HG02759 (cell line): ENCODE results near the gene NR2F1-AS1.
A peak's percentile ranks its signal among the peaks of the same experiment; 100 is the strongest.

Source experiments
- ATAC-seq: cut with Tn5 transposase; IDR thresholded peaks from one replicate; pipeline ENCODE4 v1.9.1; 2021; ENCODE audit warnings: mild to moderate bottlenecking, moderate library complexity; ENCODE audit not compliant: unreplicated experiment

The NR2F1-AS1 gene

DNA sequence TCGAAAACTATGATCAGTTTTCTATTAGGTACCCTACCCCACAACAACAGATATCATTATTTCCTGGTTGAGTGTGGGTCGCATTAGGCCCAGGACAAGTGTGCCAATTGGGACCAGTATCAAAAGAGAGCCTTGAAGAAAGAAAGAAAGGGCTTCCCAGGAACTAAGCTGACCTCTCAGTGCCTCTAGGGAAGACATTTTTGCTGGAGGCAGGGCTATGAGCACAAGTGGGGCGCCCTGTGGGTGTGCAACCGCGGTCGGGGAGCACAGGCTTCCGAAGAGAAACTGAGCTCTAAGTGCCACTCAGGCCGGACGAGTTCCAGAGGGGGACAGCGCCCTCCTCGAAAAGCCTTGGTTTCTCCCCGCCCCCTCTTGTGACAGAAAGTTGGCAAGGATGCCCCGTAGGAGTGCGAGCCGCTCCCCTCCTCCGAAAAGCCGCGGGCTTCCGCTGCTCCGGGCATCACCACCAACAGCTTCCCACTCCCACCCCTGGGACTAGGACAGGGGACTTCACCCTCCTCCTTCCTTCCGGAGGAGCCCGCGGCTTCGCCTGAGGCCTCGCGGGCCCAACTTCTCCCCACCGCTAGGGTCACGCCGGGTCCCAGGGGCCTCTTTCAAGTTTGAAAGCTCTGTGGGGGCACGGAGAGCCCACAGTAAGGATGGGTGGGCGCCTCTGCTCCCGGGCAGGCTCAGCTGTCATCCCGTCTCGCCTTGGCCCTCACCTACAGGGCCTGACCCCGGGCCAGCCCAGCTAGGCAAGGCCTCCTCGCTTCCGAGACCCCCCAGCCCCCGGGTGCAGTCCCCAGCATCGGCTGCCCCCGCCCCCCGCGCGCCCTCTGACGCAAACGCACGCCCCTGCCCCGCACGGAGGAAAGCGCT lies 2.0 kb downstream of the NR2F1-AS1 start:
- ATAC-seq, result no peak

DNA sequence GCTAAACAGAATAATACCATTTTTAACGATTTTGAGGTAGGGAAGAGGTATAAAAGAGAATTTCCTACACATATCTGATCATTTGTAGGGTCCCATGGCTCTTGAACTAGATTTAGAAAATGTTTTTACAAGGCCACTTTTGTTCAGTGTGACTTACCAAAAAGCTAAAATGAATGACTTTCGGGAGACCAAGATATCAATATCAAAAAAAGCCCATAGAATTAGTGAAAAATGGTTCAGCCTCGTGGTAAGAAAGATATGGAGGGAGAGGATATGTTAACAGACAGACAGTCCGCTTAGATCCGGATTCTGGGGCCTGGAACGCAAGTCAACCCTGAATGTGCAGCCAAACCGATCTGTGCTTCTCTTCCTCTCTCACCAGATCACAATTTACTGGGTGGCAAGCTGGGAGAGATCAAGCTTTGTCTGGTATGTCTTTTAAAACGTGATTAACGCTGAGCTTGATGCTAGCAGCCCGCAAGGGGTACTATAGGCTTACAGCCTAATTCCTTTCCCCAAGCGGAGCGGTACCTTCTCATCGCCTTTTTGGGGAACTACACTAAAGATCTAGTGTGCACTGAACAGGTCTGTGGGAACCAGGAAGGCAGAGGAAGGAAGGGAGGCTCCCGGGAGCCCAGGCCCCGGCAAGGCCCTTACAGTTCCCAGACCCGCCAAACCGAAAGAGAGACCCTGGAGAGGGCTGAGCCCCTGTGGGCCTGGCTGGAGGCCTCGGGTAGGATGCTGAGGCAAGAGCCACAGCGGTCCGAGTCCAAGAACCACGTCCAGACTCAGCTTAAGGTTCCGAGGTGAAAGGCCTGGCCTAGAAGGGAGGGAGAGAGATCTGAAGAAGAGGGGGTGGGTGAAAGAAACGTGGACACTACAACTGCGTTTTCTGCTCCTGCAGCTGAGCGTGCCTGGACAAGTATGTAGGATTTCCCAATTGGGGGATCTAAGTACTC lies 2.9 kb downstream of the NR2F1-AS1 start:
- ATAC-seq, result no peak

DNA sequence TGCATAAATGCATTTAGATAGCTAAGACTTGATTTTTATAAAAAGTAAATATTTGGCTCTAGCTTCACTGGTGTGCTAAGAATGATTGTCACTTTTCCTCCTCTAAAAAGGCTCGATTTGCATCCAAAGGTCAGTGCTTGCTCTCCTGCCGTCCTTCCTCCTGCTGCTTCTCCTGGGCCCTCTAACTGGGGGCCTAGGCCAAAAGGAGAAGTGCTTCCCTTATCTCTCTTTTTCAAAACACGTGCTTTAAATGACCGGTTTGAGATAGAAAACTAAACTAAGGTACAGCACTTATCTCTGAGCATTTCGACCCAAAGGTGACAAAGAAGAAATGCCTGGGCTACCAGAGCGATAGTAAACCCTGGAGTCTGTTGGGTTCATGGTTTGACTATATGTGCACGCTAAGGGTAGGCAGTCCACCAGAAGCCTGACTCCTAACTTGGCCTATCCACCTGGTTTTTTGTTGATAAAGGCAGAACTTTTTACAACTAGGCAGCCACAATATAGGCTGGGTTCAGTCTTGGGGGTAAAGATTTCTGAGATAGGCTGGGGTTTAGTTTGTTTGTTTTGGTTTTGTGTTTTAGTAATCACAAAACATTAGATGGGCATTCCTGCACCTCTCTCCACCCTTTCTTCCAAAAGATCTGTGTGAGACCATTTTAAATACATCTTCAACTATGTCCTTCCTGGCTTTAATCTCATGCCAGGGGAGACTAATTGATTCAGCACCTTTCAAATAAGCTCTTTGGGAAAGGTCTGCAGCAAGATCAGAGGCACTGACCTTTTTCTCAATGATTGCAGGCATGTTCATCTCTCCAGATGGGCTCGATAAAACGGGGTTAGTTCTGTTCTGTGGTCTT lies 3.8 kb downstream of the NR2F1-AS1 start:
- no peak for ATAC-seq

DNA sequence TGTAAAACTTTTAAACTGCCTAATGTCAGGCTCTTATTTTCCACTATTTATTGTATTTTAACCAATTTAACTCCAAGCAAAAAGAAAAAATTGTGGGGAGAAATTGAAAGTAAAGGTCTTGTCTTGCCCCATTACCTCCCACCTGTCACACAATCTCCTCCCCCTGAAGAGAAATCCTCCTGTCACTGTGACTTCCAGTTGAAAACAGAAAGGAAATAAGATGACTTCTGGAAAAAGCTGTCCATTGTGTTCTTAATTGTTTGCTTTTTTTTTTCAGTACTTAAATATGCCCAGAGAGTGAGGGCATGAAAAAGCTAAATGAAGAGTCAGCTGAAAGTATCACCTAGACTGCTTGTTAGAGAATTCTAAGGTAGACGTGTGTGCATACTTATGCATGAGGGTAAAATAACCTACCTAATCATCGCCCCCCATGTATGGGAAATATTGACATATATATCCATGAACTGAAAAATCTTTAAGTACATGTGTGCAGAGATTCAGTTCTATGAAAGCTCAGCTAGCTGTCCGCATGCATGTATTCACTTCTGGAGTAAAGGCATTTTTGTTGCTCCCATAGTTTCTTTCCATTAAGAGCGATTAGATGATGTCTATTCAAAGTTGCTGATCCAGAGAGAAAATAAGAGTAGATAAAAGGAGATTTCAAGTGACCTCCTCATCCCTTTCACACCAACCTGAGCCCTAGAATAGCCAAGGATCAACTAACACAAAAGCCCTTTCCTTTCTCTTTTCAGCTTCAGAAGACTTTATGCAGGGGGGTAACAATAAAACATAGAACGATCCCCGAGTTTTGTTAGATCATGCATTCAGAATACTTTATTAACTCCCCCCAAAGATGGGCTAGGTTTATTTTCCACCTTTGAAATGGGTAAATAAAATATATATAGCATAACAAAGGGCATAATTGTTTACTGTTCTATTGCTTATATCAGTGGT lies 5.3 kb downstream of the NR2F1-AS1 start:
- no peak for ATAC-seq

DNA sequence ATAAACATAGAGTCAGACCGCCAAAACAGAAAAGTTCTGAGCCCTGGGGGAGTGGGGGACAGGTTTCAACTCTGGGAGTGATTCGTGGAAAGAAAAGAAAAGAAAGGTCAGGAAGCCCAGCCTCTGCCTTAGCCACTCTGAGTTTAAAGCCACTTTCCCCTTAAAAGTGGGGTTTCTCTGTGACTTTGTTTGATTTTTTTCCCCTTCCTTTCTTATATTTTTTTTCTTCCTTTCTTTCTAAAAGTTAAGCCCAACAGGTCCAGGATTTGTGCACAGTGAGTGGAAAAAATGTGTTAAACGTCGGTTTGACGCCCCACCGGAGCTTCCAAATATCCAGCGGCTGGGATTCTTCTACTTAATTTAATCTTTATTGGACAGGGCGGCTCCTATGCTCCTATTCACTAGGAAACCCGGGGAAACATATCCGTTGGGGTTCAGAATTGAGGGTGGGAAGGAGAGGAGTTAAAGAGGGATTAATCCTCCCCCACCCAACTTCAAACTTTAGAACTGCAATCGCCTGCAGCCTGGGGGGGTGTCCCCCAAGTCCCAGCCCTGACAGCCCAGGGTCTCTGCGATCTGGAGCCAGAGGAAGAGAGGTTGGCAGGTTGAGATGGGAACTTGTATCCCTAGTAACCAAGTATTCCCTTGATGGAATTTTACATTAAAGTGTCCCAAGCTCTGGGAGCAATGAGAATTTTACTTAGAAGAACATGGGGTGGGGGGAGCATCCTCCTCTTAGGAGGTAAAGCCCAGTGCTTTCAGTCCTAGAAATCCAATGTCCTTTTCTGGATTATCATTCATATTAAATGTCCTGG lies 6.3 kb downstream of the NR2F1-AS1 start:
- no peak for ATAC-seq

DNA sequence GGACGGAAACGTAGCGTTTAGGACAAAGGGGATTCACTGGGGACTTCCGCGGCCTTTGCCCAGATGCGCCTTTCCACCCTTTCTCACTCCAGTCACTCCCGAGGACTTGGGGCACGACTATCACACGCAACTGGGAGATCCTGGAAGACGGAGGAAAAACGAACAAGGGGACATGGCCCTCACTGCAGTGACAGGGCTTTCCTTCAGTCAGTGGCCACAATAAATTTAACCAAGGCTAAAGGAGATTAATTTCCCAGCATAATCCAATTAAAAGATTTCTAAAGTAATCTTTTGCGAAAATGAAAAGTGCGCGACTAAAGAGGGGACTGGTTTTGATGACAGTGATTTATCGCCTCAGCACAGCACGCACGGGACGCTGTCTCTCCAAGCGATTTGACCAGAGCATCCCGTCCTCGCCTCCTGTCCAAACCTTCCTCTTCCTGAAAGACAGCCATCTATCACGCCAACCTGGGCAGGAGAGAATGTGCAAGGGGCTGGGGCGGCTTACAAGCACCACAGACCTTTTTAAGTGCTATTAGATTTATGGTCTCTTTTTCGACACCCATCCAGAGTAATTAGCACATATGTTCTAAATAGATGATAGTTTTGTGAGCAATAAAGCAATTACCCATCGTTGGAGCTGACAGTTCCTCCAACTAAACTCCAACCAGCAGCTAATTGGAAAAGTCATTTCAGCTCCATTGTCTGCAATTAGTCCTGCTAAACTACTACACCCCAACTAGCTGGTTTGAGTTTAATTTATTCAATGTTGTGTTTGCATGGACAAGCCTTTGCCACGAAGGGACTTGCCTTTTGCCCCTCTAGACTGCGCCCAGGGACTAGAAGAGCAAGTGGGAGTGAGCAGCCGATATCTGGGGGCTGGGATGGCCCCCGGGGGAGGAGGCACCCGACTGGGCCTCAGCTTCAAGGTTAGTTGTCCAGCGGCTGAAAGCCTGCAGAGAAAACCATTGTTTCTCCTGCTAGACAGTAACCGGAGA lies 7.4 kb downstream of the NR2F1-AS1 start:
- ATAC-seq, result no peak

DNA sequence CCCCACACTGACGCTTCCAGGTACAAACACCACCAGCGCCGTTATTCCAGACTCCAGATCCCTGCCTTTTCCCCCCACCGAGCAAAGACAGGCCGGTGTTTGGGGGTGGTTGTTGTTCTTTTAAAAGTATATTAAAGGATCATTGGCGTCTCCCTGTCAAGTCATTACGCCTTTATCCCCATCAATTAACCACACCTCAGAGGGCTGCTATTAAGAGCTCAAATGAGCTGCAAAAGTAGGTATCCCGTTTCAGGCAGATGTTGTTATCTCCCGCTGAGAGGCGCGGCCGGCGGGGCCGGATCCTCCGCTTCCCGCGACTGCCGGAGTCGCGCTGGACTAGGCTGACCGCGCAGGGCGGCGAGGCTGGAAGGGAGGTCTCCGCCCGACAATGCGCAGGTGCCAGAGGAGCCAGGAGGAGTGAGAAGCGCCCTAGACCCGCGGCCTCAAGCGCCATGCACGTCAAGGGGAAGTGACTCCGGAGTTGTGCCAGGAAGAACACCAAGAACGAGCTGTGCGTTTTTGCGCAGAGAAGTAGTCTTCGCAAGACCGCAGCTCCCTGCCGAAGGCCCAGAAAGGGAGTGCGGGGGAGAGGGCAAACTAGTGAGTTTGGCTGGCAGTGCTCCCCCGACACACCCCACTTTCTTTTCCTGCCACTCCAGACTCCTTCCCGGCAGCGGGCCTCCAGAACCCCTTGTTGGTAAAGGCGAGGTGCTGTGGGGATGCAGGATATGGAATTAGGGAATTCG lies 8.2 kb downstream of the NR2F1-AS1 start:
- ATAC-seq, result no peak

DNA sequence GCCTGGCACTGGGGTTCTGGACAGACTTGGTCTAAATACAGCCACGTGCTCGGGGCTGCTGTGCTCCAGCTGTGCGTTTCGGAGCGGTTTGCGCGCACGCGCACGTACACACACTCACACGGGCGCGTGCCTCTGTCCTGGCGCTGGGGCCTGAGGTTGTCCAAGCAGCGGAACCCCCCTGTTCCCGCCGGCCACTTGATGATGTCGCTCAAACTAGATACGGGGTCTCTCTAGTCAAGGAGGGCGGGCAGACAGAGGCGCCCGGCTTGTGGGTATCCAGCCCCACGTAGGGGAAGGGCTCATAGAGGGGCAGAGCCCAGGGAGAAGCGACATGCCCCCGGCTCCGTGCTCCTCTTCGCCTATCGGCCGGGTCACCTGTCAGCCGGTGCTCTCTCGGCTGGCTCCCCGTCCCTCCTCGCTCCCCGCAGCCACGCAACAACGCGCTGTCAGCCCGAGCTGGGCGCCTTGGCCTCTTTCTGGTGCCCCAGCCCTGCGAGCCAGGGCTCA lies 8.9 kb downstream of the NR2F1-AS1 start:
- ATAC-seq, result no peak

DNA sequence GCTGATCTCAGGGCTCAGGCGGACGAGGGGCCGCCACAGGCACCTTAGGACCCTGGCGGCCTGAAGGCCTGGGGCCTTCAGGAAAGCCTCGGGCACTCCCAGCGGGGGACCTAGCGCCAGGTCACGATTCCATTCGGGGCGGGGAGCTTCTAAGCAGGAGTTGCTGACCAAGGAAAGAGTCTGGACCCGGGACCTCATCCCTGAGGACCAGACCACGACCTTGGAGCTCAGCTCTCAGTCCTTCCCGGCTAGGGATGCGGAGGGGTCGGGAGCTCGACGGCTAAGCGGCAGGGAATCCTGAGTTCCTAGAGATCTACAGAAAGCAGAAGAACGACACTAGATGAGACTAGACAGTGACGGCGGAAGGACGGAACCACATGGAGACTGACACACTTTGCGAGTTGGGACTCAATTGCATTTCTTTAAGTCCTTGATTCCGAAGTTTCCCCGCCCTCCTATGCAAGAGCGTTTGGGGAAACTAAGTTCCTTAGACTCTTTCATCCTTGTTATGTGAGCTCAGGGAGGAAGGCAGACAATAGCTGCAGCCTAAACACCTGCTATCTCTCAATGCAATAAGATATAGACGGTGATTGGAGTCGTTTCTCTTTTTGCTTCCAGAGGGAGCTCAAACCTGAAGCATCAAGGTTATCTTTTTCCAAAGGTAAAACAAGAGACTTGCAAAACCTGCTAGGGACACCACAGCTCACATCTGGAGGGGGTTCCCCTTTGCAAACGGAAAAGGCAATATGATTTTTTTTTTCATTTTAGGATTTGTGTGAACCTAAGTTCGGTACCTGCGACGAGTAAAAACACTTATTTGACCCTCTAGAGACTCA lies 9.7 kb downstream of the NR2F1-AS1 start:
- ATAC-seq, result no peak

DNA sequence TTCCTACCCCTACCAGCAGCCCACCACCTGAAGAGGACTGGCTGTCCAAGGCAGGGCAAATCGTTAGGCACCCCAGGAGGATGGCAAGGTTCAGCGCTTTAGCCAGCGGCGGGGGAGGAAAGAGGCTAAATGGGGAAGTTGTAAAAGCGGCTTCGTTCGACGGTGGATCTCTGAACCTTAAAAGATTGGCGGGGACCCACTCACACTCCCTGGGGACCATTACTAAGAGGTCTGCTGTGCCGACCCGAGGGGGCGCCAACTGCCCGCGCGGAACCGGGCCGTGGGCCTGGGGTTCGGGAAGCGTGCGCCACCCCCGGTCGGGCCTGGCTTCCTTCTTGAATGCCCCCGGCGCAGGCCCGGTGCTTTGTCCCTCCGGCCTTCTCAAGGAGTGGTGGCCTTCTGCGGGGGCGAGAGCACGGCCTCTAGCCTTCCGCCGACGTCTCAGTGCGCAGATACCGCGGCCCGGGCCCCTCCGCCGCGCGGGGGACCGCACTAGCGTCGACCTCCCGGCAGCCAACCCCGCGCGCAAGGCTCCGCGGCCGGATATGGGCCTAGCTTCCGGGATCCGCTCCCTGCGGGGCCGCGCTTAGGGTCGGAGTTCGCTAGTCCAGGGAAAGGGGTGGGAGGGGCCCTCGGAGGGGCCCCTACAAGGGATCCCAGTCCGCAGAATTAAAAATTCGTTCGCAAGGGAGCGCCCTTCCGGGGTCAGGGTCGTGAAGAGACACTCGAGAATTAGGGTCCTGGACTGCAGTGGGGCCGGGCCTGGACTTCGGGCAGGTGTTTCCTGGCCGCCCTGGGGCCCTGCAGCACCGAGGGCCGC lies 10.5 kb downstream of the NR2F1-AS1 start:
- ATAC-seq, result peak; percentile 66

DNA sequence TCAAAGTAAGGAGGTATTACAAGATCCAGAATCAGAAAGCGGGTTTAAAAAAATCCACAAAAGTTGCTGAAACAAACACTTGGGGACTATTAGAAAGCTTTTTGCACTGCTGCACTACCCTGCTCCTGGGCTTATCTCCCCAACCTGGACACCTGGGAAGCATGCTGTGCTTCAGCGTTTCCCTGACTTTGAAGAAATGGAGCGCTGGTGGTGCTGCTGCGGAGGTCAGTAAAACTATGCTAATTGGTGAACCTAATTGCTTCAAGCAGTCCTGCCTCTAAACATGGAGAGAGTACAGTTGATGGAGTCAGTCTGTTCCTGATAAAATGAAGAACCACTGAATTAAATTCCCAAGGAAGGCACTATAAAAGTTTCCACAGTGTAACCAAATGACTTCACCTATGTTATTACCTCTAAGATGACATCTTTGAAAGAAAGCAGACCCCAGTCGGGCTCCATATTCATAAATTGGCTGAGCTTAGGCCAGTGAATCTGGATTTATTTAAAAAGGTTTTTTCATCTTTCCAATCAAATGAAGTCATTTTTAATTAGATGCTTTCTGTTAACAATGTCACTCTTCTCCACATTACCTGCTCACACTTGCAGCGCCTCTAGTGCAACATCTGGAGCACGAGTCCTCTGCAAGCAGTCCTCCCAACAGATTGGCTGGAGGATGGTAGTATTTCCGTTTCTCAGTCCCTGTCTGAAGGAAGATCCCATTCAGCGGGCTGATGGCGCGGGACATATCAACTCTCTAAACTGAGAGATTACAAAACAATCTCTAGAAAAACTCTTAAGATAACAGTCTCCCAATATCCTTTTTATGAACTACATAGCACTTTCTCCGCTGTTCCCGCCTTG lies 11.5 kb downstream of the NR2F1-AS1 start:
- no peak for ATAC-seq

DNA sequence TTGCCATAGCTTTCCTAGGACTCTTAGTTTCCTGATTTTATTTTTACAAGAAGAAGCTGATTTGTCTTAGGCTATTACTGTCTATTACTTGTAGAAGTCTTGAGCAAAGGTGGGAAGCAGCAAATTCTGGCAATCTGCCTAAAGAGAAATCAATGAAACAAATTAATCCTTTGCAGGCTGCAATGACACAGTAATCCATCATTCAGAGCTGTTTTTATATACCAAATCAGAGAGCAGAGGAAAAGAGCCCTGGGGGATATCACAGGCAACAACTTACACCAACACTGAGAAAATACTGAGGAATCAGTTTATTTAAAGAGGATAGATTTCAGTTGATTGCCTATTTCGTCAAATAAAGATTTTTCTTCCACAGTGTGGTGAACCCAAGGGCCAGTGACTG lies 13.6 kb downstream of the NR2F1-AS1 start:
- ATAC-seq, result no peak

DNA sequence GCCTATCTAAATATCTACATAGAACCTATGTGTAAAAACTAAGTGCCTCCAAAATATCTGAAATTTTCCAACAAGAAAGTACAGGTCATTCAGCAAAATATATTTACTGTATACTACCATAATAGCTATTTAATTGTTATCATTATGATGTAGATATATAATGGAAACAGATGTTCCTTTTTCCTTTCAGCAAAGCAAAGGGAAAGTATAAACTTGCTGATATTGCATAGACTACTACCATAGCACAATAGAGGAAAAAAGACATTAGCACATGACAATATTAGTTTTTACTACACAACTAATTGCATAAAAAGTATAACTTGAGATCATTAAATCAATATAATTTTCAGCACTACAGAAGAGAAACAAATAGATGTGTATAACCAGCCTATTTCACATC lies 14.9 kb downstream of the NR2F1-AS1 start:
- ATAC-seq, result no peak

DNA sequence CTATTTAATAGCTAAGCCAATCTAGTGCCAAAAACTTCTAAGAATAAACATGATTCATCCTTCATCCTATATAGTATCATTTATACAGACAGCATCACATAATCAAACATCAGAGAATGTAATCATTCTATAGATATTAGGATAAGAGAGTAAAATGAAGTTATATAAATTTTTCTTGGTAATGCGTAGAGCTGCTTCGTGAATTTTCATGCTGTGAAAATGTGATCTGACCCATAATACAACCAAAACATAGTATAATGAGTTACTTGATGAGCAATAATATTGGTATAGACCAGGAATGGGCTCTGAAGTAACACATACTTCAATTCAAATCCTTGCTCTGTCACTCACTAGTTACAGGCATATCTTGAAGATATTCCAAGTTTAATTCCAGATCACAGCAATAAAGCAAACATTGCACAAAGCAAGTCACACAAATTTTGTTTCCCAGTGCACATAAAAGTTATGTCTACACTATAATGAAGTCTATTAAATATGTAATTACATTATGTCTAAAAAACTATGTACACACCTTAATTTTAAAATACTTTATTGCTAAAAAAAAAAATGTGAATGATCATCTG lies 23.9 kb downstream of the NR2F1-AS1 start:
- no peak for ATAC-seq
